CD4-positive, alpha-beta T cell treated with Interleukin-17A for 4 hours (primary cell): ENCODE results near the gene CCDC146.
"Not testable (repeated sequence)": the region's sequence is repeated elsewhere in the genome, so short reads cannot be mapped to it uniquely, and the experiment has no call there.

Experiments
- DNase-seq: peaks from one replicate; pipeline ENCODE4 v3.0.0-alpha.2; 2020; ENCODE audit warnings: mixed read lengths

The CCDC146 gene

DNA sequence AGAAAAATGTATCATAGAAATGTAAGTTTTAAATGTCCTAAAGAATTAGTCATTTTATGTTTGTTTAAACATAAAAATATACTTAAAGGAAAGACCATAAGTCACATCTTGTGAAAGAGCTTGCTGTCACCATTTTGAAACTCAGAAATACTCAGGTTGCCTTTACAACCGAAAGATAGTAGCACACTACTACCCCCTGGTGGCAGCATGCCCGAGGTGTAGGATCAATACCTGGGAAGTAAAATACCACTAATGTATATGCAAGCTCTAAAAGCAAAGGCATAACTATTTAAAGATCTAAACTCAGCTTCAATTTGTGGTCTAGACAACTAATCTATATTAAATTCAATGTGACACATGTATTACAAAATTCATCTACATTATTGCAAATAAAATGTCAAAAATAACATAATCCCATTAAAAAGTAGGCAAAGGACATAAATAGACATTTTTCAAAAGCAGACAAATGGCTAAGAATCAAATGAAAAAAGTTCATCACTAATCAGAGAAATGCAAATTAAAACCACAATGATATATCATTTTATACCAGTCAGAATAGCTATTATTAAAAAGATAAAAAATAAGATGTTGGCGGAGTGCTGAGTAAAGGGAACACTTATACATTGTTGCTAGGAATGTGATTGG is 124.9 kb downstream of the CCDC146 start:
- peak; percentile 93 for DNase-seq

DNA sequence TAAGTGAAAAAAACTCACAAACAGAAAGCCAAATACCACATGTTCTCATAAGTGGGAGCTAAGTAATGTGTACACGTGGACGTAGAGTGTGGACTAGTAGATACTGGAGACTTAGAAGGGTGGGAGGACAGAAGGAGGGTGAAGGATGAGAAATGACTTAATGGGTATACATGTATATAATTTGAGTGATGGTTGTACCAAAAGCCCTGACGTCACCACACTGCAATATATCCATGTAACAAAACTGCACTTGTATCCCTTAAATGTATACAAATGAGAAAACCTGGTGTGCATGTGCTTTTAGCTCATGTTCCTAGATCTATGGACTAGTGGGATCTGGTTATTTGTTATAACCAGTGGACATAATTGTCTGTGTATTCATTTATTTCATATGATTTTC is 125.7 kb downstream of the CCDC146 start:
- DNase-seq = no peak

DNA sequence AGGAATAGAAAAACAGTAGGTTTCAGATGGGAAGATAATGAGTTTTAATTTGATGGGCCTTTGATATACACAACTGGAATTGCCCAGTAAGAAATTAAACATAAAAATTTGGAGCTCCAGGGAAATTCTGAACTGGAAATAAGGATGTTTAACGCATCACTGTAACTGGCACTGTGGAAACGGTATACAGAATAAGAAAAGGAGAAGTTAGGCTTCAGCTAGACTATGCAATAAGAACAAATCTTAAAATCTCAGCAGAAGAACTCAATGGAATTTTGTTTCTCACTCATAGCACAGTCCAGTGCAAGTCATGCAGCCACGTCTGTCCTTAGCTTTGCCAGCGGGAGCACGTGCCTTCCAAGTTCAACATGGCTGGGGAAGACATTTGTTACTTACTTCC is 130.1 kb downstream of the CCDC146 start:
- DNase-seq = no peak

DNA sequence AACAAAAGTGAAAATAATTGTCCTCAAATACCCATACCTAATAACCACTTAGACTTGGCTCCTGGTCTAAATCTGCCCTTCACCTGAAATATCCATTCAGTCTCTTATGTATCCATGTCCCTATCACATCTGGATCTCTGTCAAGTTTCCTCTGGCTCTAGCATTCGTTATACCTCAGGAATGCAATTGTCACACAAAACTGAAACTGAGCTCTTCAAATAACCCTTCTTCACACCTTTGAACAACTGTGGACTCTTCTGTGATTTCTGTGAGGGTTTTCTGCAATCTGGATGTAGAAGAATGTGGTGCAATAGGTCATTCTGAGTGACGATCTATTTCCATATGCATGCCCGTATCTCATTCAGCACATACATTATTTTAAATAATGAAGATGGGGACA is 130.7 kb downstream of the CCDC146 start:
- DNase-seq = no peak

DNA sequence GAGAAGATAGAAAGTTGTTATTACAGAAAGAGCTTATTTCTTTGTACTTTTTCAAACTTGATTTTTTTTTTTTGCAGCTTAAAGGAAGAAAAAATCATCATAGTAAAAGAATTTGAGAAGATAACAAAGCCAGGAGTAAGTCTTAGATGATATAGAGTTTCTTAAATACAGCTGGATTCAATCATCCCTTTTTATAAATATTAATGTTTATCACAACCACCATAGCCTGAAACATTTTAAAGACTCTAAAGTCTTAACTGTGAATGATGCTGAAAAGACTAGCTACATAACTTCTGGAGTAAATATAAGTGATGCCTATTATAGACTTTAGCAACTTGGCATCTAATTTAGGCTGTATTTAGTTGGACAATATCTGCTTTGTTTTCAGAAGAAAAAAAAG is 132.0 kb downstream of the CCDC146 start:
- DNase-seq = no peak

DNA sequence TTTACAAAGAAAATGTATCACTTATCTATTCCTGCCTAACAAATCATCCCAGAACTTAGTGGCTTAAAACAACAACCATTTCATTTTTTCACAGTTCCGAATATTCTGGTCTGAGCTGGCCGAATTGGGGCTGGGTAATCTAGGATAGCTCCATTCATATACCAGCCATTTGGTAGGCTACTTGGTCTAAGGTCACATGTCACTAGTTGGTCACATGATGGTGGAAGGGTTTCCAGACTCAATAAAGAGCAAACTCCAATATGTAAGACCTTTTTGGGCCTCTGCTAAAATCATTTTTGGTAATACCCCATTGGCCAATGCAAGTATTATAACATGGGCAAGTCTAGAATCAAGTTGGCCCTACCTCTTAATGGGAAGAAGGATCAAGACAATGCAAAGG is 132.5 kb downstream of the CCDC146 start:
- no peak for DNase-seq

DNA sequence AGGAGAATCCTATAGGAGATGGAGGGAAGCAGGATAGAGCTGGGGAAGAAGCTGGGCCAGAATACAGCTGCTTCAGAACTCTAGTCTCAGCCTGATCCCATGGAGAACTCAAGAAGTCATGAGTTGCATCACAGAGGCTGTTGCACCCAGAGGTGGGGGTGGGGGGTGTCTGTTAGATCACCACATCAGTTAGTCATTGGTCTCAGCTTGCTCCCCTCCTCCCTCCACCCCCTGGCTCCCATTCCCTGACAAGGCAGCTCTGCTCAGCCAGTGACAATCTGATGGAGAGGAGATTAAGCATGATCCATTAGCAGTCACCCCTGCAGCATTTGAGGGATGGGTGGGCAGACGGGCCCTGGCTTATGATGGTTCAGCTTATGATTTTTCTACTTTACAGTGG is 135.6 kb downstream of the CCDC146 start:
- DNase-seq = no peak

DNA sequence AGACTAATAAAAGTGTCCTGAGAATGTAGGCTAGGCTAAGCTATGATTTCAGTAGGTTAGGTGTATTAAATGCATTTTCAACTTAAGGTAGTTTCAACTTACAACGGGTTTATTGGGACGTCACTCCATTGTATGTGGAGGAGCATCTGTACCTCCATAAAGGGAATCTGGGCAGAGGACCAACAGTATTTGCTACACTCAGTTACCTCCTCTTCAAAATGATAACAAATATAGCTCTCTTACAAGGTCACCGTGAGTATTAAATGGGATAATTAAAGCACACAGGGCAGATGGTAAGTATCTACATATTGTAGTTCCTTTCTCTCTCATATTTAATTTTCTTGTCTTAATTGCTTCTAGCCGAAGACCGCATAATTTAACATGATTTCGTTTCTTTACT is 136.2 kb downstream of the CCDC146 start:
- DNase-seq = no peak

DNA sequence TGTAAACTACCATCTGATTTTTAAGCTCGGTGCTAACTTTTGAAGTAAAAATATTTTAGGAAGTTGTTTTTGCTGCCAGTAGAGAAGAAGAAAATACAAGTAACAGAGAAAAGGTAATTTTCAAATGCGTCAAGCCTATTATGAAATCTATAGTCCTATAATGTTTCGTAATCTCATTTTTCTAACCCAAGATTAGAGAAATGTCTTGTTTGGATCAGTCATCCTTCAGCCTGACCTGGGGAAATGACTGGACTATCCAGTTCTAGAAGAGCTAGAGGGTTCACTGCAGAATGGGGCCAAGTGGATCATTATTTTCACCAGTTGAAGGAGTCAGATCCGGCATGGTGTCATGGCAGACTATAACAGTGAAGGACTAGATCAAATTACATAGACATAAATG is 139.9 kb downstream of the CCDC146 start:
- no peak for DNase-seq

DNA sequence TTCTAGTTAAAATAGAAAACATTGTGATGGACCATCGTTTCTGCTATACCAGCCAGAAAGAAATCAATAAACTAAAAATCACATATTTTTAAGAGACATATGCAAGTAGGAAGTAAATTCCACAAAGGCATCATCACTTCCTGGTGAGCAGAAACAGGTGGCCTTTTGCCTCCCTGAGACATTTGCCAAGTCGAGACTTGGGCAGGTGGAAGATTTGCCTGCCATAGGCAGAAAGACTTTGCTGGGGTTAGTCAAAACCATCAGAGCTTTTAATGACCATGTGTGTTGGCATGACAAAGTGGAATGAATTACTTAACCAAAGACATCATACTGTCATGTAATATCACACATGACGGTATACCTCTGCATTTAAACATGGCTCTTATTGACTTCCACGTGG is 143.3 kb downstream of the CCDC146 start:
- DNase-seq = no peak

DNA sequence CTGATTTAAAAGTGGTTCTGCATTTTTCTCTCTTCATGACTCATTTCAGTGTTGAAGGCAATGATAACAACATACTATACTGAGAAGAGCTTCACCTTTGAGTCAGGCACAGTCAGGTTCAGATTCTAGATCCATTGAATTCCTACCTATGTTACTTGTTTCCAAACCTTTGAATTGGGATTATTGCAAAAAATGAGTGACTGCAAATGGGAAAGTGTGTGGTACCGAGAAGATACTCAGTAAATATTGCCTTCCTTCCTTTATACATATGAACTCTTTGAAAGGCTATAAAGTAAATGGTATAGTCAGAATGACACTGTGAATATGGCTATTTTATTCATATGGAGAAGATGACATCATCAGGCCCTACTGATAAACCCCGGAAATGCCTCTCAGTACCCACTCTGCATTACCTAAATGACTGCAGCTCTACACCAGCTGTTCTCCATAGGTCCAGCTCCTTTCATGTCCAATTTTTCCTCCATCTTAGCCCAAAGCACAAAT is 143.9 kb downstream of the CCDC146 start:
- no peak for DNase-seq

DNA sequence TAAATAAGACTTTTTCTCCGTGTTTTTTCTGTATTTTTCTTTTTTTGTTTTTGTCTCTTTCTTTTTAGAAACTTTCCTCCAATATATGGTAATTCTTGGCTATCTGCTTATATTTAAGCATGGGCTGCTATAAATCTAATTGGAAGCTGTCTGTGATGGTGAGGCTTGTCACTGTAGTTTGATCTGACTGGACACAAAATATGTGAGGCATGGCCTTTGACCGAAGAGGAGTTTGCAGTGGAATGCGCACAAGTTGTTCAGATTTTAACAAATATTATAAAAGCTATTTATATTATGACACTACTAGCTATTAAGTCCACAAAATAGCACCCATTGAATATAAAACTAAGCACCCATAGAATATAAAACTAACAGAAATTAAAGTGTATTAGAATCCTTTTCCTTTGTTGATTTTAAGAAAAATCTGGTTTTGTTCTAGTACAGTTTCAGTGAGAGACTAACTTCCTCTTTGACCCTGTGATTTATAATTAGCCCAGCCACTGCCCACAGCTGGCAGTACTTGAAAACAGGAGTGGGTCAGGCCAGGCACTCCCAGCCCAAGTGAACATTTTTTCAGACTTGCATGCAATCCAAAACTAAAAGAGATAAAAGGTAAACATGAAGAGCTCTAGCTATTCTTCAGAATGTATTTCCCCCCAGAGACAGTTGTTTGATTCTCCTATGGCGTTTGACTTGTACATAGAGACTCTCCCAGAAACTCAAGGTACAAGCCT is 147.1 kb downstream of the CCDC146 start:
- DNase-seq = no peak

DNA sequence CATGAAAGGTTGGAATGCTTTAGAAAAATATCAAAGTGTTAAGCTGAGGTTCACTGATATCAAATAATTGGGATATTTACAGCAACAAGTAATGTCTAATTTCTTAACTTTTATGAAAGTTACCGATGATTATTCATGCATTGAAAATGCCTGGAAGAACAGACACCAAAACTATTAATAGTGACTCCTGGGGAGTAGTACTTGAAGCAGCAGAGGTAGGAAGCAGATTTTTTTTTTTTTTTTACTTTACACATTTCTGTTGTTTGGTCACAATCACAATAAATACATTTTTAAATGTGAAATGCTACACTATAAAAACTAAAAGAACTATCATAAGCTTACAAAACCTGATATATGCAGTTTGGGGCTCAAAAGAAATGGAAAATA is 147.7 kb downstream of the CCDC146 start:
- DNase-seq = no peak

DNA sequence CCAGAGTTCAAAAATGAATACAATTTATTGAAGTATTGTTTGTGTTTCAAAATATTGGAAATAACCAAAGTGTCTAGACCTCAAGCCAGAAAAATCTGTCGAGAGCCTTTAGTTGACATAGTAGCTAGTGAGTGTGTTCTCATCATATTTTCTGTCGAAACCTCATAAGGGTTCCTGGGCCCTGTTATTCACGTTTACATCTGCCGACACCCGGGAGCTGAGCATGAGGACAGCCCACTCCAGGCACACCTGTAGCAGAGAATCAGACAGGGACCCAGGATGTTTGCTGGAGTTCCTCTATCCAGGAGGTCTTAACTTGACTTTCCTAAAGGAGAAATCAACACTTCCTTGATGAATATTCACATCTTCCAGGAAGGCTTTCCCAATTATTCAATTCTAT is 149.4 kb downstream of the CCDC146 start:
- no peak for DNase-seq

DNA sequence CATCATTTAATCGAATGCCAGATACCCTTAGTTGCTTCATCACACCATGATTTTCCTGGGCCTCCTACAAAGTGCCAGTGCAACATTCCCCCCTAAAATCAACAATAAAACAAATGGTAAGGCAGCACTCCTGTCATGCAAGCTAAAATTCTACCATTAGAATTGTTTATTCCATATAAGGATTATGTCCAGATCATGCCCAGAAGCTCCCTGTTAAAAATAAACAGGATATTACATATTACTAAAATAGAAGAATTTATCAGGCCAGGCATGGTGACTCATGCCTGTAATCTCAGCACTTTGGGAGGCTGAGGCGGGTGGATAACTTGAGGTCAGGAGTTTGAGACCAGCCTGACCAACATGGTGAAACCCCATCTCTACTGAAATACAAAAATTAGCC is 153.2 kb downstream of the CCDC146 start:
- not testable (repeated sequence) for DNase-seq

DNA sequence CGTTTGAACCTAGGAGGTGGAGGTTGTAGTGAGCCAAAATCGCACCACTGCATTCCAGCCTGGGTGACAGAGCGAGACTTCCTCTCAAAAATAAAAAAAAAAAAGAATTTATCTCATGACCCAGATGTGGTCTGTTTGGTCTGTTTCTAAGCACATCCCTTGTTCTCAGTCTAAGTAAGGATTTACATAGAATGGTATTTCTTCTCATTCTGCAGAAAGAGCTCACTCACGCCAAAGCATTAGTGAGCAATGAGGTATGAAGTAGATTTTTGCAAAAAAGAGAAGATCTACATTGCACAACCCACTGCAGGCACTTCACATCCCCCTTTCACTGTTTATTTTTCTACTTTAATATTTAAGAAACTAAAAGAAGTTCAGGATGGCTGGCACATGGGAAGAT is 153.7 kb downstream of the CCDC146 start:
- no peak for DNase-seq

DNA sequence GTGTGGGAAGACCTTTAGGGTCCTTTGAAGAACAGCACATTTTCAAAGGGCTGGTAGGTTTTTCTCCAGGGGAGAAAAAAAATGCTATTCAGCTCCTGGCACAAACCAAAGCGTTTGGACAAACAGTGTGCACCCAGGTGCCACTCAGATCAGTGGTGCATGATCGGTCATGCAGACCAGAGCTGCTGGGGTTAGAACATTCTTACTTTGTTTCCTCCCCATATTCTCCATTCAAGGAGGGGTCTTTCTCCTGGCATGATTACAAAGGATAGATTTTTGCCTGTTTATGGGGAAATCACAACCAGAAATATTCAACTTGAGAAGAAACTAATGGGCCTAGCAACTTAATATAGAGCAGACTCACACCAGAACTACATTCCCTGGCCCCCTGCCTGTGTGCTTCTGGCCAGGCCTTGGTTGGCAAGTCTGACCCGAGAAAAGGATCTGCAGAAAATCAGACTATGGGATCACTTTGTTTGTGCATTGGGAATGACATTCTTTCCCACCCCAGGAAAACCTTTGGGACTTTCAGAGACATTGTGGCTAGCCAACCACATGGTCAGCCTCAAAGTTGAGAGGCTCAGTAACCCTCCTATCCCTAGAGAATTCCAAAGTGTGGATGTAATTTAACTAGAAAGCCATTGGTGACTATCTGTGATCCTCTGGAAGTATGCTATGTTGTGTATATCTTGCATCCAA is 159.5 kb downstream of the CCDC146 start:
- no peak for DNase-seq

DNA sequence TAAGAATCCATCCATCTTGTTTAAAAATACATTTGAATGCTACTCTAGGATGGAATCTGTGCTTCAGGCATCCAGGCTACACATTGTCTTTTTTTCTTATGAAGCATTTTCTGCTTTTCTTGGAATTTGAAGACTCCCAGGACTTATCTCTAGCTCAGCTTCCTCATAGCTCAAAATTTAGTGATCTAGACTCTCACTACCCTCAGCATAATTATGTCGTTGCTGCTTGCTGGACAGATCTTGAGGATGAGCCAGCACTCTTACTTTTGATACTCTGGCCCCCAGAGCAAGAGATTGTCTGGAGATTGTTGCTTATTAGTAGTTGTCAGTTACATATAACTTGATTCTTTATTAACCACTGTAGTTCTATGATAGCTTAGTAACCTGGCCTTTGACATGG is 160.5 kb downstream of the CCDC146 start:
- no peak for DNase-seq

DNA sequence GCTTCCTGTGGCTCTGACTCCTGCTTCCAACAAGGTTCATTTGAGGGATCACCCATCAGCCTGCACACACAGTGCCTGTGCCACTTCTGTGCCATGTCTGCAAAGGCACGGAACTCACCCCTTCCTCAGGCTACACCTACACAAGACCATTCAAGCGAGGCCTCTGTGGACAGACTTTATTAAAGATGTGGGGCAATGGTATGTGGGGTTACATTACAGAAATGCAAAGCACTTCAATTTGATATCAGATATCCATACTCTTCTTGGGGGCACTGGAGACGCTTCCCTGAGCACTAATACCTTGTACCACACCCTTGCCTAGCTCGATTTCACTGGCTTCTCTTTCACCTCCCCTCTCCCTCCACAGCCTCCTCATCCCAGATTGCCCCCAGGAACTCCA is 161.6 kb downstream of the CCDC146 start:
- no peak for DNase-seq

DNA sequence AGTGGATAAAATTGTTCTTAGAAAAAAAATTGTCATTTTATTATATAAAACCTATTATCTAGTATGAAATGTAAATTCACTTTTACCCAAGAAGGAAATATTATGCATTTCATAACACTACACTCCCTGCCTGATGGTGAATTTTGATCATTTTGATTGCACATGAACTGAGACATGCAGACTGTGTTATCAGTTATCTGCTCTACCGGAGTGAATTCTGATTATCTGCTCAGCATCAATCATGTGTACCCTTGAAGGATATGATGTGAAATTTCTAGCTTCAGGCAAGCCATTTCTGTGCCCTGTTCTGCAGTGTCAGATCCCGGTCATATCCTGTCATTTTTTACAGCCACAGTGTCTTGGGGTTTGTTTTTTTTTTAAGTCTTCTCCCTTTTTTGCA is 162.2 kb downstream of the CCDC146 start:
- DNase-seq = no peak

DNA sequence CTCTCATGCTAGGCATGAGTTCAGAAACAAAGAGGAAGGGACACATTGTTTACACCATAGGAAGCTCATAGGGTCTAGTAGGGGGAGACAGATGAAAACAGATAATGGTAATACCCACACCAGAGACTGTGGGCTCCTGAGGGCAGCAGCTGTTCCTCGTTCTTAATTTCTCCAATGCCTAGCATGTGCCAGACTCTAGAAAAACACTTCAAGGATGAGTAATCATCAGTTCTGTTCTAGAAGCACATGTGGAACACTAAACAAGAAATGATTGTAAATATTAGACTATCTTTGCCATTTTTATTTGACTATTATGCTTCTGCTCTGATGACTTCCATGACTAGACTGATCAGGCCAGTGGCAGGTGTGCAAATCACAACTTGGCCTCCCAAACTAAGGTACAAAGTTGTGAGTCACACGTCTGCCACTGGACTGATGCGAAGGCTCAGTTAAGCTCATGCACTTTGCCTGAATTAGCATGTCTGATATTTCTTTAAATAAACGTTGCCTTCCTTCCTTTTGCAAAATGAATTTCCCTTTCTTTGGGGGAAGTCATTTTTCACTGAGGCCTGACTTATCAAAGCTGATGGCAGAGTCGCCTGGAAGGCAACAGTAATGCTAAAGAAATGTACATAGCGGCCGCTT is 166.4 kb downstream of the CCDC146 start:
- DNase-seq = no peak

DNA sequence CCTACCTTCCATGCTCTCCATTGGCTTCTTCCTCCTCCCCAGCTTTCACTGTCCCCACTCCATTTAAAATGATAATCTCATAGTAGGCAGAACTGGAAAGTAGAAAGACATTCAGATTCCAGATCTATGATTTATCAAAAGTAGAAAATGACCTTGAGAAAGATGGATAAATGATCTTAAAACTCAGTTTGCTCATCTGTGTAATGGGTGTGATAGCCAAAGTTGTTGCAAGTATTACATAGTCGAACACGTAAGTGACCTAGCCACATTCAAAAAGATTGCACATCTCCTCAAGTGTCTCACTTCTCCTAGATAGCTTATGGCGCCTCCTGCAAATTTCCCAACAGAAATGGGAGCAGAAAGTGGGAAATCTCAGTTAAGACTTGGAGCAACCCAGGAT is 167.0 kb downstream of the CCDC146 start:
- no peak for DNase-seq

DNA sequence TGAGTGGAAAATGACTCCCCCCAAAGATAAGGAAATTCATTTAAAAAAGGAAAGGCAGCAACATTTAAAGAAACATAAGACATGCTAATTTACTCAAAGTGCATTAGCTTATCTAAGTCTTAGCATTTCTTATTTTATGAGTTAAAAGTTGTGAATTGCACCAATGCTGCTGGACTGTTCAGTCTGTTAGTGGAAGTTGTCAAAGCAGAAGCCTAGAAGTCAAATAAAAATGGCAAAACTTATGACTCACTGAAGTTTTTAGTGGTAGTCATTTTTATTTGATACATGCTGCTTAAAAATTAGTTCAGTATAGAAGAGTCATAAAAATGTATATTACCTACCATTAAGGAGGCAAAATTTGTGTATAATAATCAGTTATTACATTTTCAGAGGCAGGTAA is 168.0 kb downstream of the CCDC146 start:
- no peak for DNase-seq

DNA sequence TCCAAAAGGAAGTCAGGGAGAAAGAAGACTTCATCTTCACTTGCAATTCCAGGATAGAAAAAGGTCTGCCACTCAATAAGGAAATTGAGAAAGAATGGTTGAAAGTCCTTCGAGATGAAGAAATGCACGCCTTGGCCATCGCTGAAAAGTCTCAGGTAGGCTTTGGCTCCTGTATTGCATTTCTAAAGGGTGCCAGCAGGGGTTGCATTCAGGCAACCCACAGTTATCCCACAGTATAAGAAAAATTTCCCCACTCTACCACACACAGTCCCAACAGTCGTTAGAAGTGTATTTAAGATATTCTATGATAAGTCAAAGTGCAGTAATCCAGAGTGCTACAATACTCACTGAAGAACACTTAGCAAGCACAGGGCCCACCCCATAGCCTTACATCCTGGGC is 170.6 kb downstream of the CCDC146 start:
- no peak for DNase-seq
